Measurements from ENCODE around the gene NTM.
A peak's percentile ranks its signal among the peaks of the same experiment; 100 is the strongest.

NTM gene

GRCh38 chr11:131964698-131965483 is 594.5 kb downstream of the NTM start:
- no peak for DNase-seq (ENCODE audit: low read depth)

- DNase-seq (ENCODE audit: low read depth): no peak
These were observed 595.1 kb downstream of the NTM start for GRCh38 chr11:131965504-131965903.

GRCh38 chr11:131966667-131967066 is 596.3 kb downstream of the NTM start:
- no peak for DNase-seq (ENCODE audit: low read depth)

GRCh38 chr11:131969261-131969660 is 598.8 kb downstream of the NTM start:
- DNase-seq (ENCODE audit: low read depth): no peak

GRCh38 chr11:131973061-131973460 is 602.6 kb downstream of the NTM start:
- no peak for DNase-seq (ENCODE audit: low read depth)

- DNase-seq (ENCODE audit: low read depth): no peak
These were observed 605.2 kb downstream of the NTM start for GRCh38 chr11:131975619-131976018.

- DNase-seq (ENCODE audit: low read depth): no peak
These were observed 605.6 kb downstream of the NTM start for GRCh38 chr11:131976021-131976420.

GRCh38 chr11:131977231-131977630 is 606.8 kb downstream of the NTM start:
- peak; percentile 34 for DNase-seq (ENCODE audit: low read depth)

GRCh38 chr11:131977854-131978253 is 607.4 kb downstream of the NTM start:
- DNase-seq (ENCODE audit: low read depth): peak; percentile 60

- no peak for DNase-seq (ENCODE audit: low read depth)
These were observed 607.9 kb downstream of the NTM start for GRCh38 chr11:131978351-131978750.

GRCh38 chr11:131979364-131979763 is 608.9 kb downstream of the NTM start:
- no peak for DNase-seq (ENCODE audit: low read depth)

GRCh38 chr11:131980199-131980598 is 609.8 kb downstream of the NTM start:
- no peak for DNase-seq (ENCODE audit: low read depth)

GRCh38 chr11:131980888-131981668 is 610.7 kb downstream of the NTM start:
- no peak for DNase-seq (ENCODE audit: low read depth)

GRCh38 chr11:131982154-131982553 is 611.7 kb downstream of the NTM start:
- DNase-seq (ENCODE audit: low read depth): no peak

GRCh38 chr11:131985846-131986301 is 615.5 kb downstream of the NTM start:
- DNase-seq (ENCODE audit: low read depth): no peak

GRCh38 chr11:131987703-131988102 is 617.3 kb downstream of the NTM start:
- no peak for DNase-seq (ENCODE audit: low read depth)

GRCh38 chr11:131991606-131992005 is 621.2 kb downstream of the NTM start:
- DNase-seq (ENCODE audit: low read depth): no peak

- DNase-seq (ENCODE audit: low read depth): no peak
These were observed 622.8 kb downstream of the NTM start for GRCh38 chr11:131993246-131993645.

- no peak for DNase-seq (ENCODE audit: low read depth)
These were observed 627.6 kb downstream of the NTM start for GRCh38 chr11:131998020-131998419.

- DNase-seq (ENCODE audit: low read depth): no peak
These were observed 628.7 kb downstream of the NTM start for GRCh38 chr11:131999084-131999483.

GRCh38 chr11:131999955-132000354 is 629.5 kb downstream of the NTM start:
- DNase-seq (ENCODE audit: low read depth): no peak

GRCh38 chr11:132005887-132006286 is 635.5 kb downstream of the NTM start:
- DNase-seq (ENCODE audit: low read depth): no peak

- no peak for DNase-seq (ENCODE audit: low read depth)
These were observed 636.6 kb downstream of the NTM start for GRCh38 chr11:132006884-132007580.
